ENCODE results near the gene LCE7A. TPM values are rescaled to one million over a fixed set of nuclear protein-coding genes. Genes with fewer than 3 reads are reported as not detected.

LCE7A gene
- total RNA-seq, 4 donors from 2014 or later, result not detected

DNA sequence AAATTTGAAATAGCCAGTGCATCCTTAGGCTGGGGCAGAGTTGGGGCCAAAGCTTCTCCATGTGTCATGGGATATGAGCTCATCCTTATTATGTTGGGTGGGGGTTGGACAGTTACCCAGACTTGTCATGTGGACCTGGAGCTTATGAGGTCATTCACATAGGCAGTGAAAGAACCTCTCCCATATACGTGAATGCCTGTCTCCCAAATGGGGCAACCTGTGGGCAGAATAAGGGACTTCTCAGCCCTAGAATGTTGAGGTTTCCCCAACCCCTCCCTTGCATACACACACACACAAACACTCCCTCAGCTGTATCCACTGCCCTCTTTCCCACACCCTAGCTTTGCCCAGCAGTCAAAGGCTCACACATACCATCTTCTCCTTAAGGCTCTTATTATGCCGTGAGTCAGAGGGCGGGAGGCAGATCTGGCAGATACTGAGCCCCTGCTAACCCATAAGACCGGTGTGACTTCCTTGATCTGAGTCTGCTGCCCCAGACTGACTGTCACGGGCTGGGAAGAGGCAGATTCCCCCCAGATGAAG lies 46.3 kb downstream of the LCE7A start:
- Histone ChIP-seq H3K27ac (no peak overlapping the region), H3K36me3 (no peaks in the 10 kb centered on the region), H3K4me1 (no peaks in the 10 kb centered on the region), H3K27me3 (no peaks in the 10 kb centered on the region), H3K4me3 (replicated peaks in 1 of 3) (no peak overlapping the region), H3K9me3 (no peaks in the 10 kb centered on the region)
- TF ChIP-seq, protein P1, sequence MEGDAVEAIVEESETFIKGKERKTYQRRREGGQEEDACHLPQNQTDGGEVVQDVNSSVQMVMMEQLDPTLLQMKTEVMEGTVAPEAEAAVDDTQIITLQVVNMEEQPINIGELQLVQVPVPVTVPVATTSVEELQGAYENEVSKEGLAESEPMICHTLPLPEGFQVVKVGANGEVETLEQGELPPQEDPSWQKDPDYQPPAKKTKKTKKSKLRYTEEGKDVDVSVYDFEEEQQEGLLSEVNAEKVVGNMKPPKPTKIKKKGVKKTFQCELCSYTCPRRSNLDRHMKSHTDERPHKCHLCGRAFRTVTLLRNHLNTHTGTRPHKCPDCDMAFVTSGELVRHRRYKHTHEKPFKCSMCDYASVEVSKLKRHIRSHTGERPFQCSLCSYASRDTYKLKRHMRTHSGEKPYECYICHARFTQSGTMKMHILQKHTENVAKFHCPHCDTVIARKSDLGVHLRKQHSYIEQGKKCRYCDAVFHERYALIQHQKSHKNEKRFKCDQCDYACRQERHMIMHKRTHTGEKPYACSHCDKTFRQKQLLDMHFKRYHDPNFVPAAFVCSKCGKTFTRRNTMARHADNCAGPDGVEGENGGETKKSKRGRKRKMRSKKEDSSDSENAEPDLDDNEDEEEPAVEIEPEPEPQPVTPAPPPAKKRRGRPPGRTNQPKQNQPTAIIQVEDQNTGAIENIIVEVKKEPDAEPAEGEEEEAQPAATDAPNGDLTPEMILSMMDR (IDR thresholded peaks at IDR 0.05), result no peak
- TF ChIP-seq POLR2A (IDR thresholded peaks at IDR 0.05), result no peak
- intact Hi-C loops (cut with DNase I), result no loop called here
- 61 to 66% methylated on average over 5 of the region's 5 CpGs for WGBS, 2 donors
- DNase-seq, result no peak

DNA sequence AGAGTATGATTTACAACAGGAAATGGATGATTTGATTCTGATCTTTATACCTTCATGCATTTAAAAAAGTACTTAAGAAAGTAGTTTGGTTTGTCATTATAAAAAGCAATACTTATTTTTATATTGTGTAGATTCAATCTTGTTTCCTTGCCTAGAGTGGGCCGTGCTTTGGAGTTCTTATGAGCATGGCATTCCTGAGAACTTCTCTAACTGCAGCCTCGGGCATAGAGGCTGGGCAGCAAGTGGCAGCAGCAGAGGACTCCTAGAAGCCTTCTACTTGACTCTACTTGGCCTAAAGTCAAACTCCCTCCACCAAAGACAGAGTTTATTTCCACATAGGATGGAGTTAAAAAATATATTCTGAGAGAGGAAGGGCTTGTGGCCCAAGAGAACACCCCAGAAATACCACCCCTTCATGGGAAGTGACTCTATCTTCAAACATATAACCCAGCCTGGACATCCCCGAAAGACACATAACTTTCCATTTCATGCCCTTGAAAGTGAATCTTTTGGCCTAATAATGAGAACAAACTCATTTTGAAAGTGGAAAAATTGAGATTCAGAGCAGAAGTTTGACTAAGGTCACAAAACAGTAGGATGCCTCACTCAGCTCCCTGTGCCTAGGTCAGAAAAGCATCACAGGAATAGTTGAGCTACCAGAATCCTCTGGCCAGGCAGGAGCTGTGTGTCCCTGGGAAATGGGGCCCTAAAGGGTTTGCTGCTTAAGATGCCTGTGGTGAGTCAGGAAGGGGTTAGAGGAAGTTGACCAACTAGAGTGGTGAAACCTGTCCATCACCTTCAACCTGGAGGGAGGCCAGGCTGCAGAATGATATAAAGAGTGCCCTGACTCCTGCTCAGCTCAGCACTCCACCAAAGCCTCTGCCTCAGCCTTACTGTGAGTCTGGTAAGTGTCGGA lies 48.1 kb downstream of the LCE7A start, which contains the start of gene IVL:
TSS of gene IVL (plus strand) at position 861 of the 916 bp plus-strand sequence. CDS start 1,252 bp downstream, outside the sequence.
- intact Hi-C loops (cut with DNase I), result no loop called here
- no peak for DNase-seq
- Histone ChIP-seq H3K4me3 (replicated peaks in 1 of 3) (no peak within 1 kb of the TSS), H3K27me3 (no peaks in the 10 kb centered on the region), H3K36me3 (no peaks in the 10 kb centered on the region), H3K4me1 (no peaks in the 10 kb centered on the region), H3K9me3 (no peaks in the 10 kb centered on the region), H3K27ac (no peak within 1 kb of the TSS)
- 66 to 74% methylated on average over 4 of the region's 4 CpGs for WGBS, 2 donors
- TF ChIP-seq, protein P1 (IDR thresholded peaks at IDR 0.05), result no peak
- TF ChIP-seq POLR2A (IDR thresholded peaks at IDR 0.05), result no peak

DNA sequence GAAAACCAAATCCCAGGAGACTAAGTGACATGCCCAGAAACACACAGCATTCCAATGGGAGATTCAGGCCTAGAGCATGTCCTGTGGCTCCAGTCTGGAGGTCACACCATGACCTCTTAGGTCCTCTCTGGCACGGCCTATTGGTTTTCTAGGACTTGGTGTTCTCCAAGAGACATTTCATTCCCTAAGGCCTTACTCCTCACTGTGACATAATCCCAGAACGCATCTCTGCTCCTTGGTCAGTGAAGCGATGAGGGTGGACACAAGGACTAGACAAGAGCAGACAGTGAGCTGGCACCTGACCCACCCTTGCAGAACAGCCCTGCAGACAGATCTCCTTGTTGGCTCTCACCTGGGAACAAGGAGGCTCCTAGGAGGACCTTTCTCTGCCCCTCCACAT lies 49.4 kb downstream of the LCE7A start:
- Histone ChIP-seq H3K36me3 (no peaks in the 10 kb centered on the region), H3K4me1 (no peaks in the 10 kb centered on the region), H3K4me3 (replicated peaks in 1 of 3) (no peak overlapping the region), H3K27ac (no peak overlapping the region), H3K27me3 (no peaks in the 10 kb centered on the region), H3K9me3 (no peaks in the 10 kb centered on the region)
- TF ChIP-seq, protein P1 (IDR thresholded peaks at IDR 0.05), result no peak
- TF ChIP-seq POLR2A (IDR thresholded peaks at IDR 0.05), result no peak
- WGBS, 2 donors, result 88 to 97% methylated on average over 3 of the region's 3 CpGs
- DNase-seq, result no peak
- intact Hi-C loops (cut with DNase I), result no loop called here

Other genes starting within 250 kb of the LCE7A start
- not detected for gene LCE3B, start 246.2 kb upstream of the LCE7A start, total RNA-seq
- gene LCE3A, start 236.9 kb upstream of the LCE7A start, total RNA-seq, result not detected
- gene LCE2D, start 196.6 kb upstream of the LCE7A start, total RNA-seq, result not detected
- 10 to 100 TPM in 1 of 4 donors, not detected in 3; 17.6 TPM for gene LCE2C, start 184.7 kb upstream of the LCE7A start, total RNA-seq
- not detected for gene LCE2B, start 173.9 kb upstream of the LCE7A start, total RNA-seq
- gene LCE2A, start 161.7 kb upstream of the LCE7A start, total RNA-seq, result not detected
- not detected for gene LCE4A, start 151.8 kb upstream of the LCE7A start, total RNA-seq
- gene KPRP, start 102.0 kb upstream of the LCE7A start, total RNA-seq, result not detected
- not detected for gene LCE1F, start 84.9 kb upstream of the LCE7A start, total RNA-seq
- not detected for gene LCE1E, start 73.7 kb upstream of the LCE7A start, total RNA-seq
- not detected for gene LCE1D, start 63.3 kb upstream of the LCE7A start, total RNA-seq
- not detected for gene LCE1C, start 53.3 kb upstream of the LCE7A start, total RNA-seq
- not detected for gene LCE1B, start 48.0 kb upstream of the LCE7A start, total RNA-seq
- not detected for gene LCE1A, start 32.5 kb upstream of the LCE7A start, total RNA-seq
- gene LCE6A, start 17.1 kb upstream of the LCE7A start, total RNA-seq, result not detected
- 1 to 10 TPM in 1 of 4 donors, not detected in 3; 2.6 TPM for gene SMCP, start 18.3 kb downstream of the LCE7A start, total RNA-seq
- not detected for gene IVL, start 48.5 kb downstream of the LCE7A start, total RNA-seq
- gene SPRR5, start 87.2 kb downstream of the LCE7A start, total RNA-seq, result not detected
- gene SPRR4, start 110.7 kb downstream of the LCE7A start, total RNA-seq, result not detected
- gene SPRR1A, start 124.1 kb downstream of the LCE7A start, total RNA-seq, result not detected
- not detected for gene SPRR3, start 141.8 kb downstream of the LCE7A start, total RNA-seq
- not detected for gene SPRR1B, start 171.2 kb downstream of the LCE7A start, total RNA-seq
- not detected for gene SPRR2D, start 181.1 kb downstream of the LCE7A start, total RNA-seq
- gene SPRR2A, start 197.5 kb downstream of the LCE7A start, total RNA-seq, result not detected
- not detected for gene SPRR2B, start 211.6 kb downstream of the LCE7A start, total RNA-seq
- not detected for gene SPRR2E, start 234.5 kb downstream of the LCE7A start, total RNA-seq